HL-60/S4 (cell line): Measurements from ENCODE around the gene ERAP2.
"Not testable (repeated sequence)": the region's sequence is repeated elsewhere in the genome, so short reads cannot be mapped to it uniquely, and the experiment has no call there.

Experiments used
- in situ Hi-C: fragments of 300-500 bp; cut with MboI; formaldehyde crosslinking; loops from 2 replicates; pipeline ENCODE4 v1.14.3; 2022; ENCODE audit warnings: low sequenced_read_pairs

The ERAP2 gene

DNA sequence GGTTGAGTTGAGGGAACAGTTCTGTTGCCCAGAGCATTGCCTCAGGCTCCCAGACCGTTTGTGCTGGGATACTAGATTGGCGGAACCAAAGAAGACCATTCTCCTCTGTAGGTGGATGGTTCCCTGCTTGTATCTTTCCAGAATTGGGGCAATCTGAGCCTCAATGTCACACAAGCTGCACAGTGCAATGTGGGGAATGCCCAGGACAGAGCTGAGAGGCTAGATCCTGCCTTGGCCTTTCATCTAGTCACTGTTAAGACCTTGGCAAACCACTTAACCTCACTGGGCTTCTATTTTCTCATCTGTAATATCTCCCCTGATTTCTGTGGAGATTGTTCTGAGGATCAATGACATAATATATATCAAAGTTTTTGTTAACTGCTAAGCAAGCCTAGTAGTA is 16.9 kb upstream of the ERAP2 start:
- in situ Hi-C loops = loop anchor here (25.0 kb wide), 1 partner anchor 303 kb away; no protein-coding TSS in a partner anchor

DNA sequence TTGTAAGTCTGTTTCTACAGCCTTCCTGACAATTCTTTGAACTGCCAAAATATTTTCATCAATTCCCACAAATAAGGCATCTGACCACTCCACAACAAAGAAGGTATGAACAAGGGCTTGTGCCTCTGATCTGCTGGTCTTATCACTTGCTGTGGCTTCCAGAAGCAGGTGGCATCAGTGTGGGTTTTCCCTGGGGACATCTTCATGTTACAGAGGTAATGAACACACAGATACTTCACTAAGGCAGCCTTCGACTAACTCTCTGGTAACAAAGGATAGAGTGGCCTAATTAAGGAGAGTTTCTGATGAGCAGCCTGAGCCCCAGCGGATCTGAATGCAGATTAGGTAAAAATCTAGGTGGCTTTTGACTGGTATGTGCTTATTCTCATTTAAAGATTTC is 15.2 kb upstream of the ERAP2 start:
- in situ Hi-C loops = loop anchor here (25.0 kb wide), 1 partner anchor 301 kb away; no protein-coding TSS in a partner anchor

DNA sequence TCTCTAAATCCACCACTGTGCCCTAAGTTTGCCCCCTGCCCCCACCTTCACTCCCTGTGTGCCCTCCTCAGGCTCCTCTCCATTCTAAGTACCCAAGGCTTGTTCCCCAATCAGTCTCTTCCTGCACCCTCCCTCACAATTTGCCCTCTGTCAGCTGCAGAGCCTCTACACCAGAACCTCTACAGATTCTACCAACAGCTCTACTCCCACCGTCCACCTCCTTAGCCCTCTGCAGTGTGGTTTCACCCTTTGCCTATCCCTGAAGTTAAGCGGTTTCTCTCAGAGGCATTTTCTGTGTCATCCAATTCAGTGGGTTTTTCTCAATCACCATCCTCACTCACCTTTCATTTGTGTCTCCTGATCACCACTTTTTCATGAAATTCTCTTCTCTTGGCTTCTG is 13.2 kb upstream of the ERAP2 start:
- in situ Hi-C loops = loop anchor here (25.0 kb wide), 1 partner anchor 299 kb away; no protein-coding TSS in a partner anchor

GRCh38 chr5:96863949-96864584 is 12.2 kb upstream of the ERAP2 start:
- in situ Hi-C loops = loop anchor here (25.0 kb wide), 1 partner anchor 298 kb away; no protein-coding TSS in a partner anchor

DNA sequence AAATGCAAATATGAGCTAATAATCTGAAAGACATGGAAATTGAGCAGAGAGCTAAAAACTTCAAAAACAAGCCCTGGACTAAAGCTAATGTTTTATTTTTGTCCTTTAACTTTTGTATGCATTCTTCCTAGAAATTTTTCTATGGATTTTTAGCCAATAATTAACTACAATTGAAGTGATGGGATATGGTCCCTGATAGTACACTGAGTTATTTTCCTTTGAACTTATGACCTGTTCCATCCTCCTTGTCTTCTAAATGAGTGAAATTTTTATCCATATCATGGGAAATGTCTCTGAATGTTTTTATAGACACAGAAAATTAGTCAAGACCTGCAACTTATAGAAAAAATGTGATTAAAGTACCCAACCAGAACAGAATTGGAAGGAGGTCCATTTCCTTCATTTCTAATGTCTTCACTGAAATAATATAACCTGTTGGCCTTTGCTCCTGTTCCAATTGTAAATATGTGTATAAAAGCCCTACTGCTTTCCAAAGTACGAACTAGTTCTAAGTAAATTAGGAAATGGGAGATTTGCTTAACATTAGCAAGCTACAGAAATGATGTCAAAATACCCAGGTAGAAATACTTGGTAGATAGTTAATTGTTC is 11.3 kb upstream of the ERAP2 start:
- in situ Hi-C loops = loop anchor here (25.0 kb wide), 1 partner anchor 297 kb away; no protein-coding TSS in a partner anchor

GRCh38 chr5:96868603-96869371 is 7.5 kb upstream of the ERAP2 start:
- in situ Hi-C loops = loop anchor here (25.0 kb wide), 1 partner anchor 294 kb away; no protein-coding TSS in a partner anchor

DNA sequence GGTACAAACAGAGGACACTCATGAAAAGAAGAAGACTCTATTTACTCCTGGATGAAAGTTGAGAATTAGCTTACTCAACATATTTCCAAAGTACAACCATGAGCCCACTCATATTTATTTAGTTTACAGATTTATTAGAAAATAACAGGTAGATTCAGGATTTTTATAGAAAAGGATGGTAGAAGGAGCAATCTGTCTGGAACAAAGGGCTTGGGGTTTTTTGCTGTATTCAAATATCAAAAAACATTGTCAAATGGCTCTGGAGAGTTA is 7.0 kb upstream of the ERAP2 start:
- in situ Hi-C loops = loop anchor here (25.0 kb wide), 1 partner anchor 293 kb away; no protein-coding TSS in a partner anchor

DNA sequence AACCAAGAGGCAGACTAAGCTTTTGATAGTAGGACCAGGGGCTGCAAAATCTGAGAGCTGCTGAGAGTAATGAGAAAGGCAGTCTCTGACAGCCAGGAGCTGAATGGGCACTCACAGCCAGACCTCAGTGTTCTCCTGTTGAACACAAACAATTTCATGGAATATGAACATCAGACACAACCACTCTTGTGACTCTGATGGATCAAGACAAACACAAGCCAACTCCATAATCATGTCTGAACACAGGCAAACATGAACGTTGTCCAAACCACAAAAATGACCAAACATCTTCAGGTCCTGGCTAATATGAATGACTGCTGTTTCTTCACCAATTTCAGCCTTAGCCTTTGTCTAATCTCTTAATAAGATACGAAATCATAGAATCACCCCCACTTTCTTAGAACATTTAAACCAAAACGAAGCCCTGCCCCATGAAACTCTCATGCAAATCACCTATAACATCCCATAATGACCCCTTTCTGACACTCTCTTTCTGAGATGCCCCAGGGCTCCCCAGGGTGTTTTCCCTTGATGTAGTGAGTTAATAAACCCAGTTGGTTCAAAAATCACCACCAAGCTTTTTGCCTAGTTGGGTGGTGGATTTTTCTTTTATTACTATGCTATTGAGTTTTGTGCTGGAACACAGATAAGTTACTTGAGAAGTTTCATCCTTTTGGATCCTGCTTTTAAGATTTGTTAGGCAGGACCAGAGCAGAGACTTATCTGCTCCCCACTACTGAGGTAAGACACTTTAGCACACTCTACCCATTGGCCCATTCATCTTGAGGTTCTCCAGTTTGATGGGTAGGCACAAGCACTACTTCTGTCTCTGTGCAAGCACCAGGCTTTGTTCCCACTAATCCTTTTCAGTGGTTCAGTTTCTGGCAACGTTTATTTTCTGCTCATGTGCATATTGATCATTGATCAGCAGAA is 5.9 kb upstream of the ERAP2 start:
- in situ Hi-C loops = loop anchor here (25.0 kb wide), 1 partner anchor 292 kb away; no protein-coding TSS in a partner anchor

DNA sequence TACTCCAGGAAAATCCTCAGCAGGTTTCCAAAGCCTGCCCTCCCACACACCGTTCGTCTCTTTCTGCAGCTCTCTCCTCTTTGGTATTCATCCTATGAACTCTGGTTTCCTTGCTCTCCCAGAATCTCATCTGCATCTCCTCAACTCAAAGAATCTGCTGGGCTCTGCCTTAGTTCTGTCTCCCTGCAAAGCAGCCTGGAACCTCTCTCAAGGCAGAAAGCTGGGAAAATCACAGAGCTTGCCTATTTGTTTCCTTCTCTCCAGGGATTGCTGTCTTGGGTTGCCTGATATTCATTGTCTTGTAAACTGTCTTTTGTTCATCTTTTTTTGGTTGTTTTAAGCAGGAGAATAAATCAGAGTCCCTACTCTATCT is 5.3 kb upstream of the ERAP2 start:
- in situ Hi-C loops = loop anchor here (25.0 kb wide), 1 partner anchor 291 kb away; no protein-coding TSS in a partner anchor

DNA sequence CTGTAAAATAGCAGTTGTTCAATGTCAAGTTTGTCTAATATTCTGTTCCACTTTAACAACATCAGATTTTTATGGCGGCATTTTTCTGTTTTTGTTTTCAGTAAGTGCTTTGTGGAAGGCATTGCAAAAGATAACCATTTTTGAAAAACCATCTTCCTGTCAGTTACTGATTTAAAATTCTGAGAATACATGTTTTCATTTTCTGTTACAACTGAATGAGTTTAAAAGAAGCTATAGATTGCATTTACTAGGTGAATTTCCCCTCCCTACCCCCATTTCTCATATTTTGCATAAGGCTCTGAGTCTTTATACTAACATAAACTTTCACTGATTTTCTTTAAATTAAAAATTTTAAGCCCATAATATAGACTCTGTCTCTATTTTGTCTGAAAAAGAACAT is 4.6 kb upstream of the ERAP2 start:
- in situ Hi-C loops = loop anchor here (25.0 kb wide), 1 partner anchor 291 kb away; no protein-coding TSS in a partner anchor

DNA sequence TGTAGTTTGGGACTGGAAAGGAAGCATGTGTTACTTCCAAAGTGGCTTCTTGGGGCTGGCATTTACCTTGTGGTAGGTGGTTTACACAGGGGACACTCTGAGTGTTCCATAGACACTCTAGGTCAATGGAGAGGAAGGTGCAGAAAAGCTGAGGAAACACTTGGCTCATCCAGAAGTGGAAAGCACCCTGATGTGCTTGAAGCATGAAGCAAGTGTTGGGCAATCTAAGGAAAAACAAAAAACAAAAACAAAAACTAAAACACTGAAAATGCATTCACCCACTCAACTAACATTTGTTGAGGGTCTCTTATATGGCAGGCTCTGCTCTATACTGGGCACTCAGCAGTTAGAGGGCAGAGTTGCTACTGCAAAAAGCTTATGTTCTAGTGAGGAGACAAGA is 2.9 kb upstream of the ERAP2 start:
- in situ Hi-C loops = loop anchor here (25.0 kb wide), 1 partner anchor 289 kb away; no protein-coding TSS in a partner anchor

DNA sequence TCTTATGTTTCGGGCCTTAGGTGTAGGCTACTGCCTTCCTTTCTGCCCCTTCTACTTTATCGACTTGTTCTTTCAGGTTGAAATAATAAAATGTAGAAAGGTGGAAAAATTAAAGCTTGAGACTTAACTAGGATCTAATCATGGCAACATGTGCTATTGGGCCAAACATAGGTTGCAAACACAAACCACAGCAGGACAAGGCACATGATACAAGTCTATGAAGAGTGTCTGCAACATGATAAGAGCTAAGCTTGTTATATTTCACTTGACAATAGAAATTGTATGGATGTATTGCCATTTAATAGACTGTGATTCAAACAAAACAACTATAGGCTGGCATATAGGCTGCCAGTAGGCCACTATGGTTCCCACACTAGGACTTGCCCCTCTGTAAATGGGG is 1.7 kb upstream of the ERAP2 start:
- in situ Hi-C loops = loop anchor here (25.0 kb wide), 1 partner anchor 288 kb away; no protein-coding TSS in a partner anchor

- in situ Hi-C loops = no loop called here
These were observed 459 bp upstream of the ERAP2 start for GRCh38 chr5:96875791-96876291.

- in situ Hi-C loops = not testable (repeated sequence)
These were observed 723 bp downstream of the ERAP2 start for GRCh38 chr5:96876977-96877469.

- in situ Hi-C loops = no loop called here
These were observed 3.4 kb downstream of the ERAP2 start for GRCh38 chr5:96879665-96880064.

DNA sequence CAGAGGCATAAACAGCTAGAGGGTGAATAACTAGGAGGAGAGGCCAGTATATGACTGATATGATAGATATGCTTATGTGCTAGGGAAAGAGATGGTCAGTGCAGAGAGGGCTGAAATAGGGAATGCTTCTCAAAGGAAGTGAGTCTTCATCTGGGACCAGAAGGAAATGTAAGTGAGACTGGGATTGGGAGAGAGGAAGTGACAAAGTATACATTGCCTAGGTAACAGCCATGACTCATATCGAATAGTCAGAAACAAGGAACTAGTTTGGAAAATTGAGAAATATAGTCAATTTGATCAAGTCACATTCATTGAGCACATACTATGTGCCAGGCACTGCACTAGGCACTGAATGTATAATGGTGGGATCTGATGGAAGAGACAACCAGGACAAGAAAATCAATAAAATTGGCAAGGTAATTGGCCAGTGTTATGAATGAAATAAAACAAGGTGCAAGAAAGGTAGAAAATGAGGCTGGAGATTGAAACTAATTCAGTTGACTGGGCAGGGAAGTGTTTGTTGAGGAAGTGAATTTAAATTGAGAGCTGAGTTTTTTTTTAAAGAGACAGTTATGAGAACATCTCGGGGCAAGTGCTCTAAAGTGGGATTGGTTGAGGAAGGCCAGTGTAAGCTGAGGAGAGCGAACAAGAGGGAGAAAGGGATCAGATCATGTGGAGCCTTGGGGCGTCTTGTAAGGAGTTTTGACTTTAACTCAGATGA is 4.3 kb downstream of the ERAP2 start:
- in situ Hi-C loops = no loop called here

- in situ Hi-C loops = no loop called here
These were observed 5.3 kb downstream of the ERAP2 start for GRCh38 chr5:96881511-96882115.

DNA sequence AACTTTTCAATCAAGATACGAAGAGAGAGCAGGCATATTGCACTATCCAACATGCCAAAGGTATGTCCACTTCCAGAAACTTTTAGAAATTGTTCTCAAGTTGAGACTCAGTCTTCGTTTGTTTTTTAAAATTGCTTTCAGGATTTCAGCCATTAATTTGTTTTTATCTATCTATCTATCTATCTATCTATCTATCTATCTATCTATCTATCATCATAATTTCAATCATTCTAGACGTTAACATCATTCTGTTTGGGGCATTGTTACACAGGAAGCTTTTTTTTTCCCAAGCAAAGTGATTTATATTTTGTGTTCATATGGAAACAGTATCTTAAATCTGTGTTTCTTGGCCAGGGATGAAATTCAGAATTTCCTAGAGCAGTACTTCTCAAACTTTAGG is 7.6 kb downstream of the ERAP2 start:
- in situ Hi-C loops = no loop called here

- in situ Hi-C loops = no loop called here
These were observed 8.7 kb downstream of the ERAP2 start for GRCh38 chr5:96884995-96885394.
